ENCODE data around the gene APELA.
"Not testable (repeated sequence)": the region's sequence is repeated elsewhere in the genome, so short reads cannot be mapped to it uniquely, and the experiment has no call there.

Gene APELA

DNA sequence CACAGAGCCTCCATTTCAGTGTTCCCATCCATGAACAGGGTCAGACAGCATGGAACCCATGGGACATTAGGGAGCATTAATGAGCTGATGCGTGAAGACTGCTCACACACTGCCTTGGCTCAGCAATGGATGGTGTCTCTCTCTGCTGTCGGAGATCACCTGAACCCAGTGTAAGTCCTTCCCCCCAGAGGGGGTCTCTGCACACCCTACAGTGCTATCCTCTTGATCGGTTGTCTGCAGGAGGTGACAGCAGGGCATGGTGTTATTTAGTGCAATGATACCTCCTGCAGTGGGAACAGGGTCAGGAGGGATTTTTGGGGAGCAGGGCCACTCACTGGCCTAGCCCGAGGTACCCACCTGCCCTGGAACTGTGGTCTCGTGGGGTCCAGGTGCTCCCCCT is 25.6 kb downstream of the APELA start:
- TF ChIP-seq POLR2A (IDR thresholded peaks at IDR 0.05; ENCODE audit: extremely low read depth, insufficient read length) (no peak), MYC (IDR thresholded peaks at IDR 0.05; ENCODE audit: low read depth, low read length) (no peak)
- TF ChIP-seq, protein P1, sequence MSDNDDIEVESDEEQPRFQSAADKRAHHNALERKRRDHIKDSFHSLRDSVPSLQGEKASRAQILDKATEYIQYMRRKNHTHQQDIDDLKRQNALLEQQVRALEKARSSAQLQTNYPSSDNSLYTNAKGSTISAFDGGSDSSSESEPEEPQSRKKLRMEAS (IDR thresholded peaks at IDR 0.05; ENCODE audit: low read depth, low read length) = no peak
- TF ChIP-seq, protein P2, sequence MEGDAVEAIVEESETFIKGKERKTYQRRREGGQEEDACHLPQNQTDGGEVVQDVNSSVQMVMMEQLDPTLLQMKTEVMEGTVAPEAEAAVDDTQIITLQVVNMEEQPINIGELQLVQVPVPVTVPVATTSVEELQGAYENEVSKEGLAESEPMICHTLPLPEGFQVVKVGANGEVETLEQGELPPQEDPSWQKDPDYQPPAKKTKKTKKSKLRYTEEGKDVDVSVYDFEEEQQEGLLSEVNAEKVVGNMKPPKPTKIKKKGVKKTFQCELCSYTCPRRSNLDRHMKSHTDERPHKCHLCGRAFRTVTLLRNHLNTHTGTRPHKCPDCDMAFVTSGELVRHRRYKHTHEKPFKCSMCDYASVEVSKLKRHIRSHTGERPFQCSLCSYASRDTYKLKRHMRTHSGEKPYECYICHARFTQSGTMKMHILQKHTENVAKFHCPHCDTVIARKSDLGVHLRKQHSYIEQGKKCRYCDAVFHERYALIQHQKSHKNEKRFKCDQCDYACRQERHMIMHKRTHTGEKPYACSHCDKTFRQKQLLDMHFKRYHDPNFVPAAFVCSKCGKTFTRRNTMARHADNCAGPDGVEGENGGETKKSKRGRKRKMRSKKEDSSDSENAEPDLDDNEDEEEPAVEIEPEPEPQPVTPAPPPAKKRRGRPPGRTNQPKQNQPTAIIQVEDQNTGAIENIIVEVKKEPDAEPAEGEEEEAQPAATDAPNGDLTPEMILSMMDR (IDR thresholded peaks at IDR 0.05; ENCODE audit: low read depth, low read length) = no peak

DNA sequence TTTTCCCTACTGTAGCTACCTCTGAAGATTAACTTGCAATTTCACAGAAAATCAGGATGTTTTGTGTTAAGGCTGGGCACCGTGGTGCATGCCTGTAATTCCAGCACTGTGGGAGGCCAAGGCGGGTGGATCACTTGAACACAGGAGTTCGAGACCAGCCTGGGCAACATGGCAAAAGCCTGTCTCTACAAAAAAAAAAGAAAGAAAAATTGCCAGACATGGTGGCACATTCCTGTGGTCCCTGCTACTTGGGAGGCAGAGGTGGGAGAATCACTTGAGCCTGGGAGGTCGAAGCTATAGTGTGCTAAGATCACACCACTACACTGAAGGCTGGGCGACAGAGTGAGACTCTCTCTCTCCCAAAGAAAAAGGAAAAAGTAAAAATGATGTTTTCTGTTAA is 27.4 kb downstream of the APELA start:
- TF ChIP-seq, protein P1 (IDR thresholded peaks at IDR 0.05; ENCODE audit: low read depth, low read length) = no peak
- TF ChIP-seq, protein P2 (IDR thresholded peaks at IDR 0.05; ENCODE audit: low read depth, low read length) = no peak
- TF ChIP-seq POLR2A (IDR thresholded peaks at IDR 0.05; ENCODE audit: extremely low read depth, insufficient read length) (no peak), MYC (IDR thresholded peaks at IDR 0.05; ENCODE audit: low read depth, low read length) (no peak)
- no peak for DNase-seq (ENCODE audit: low read depth)
- H3K4me3 ChIP-seq (ENCODE audit: low read depth, low read length) = no peak overlapping the region

More for the DNA sequence above, 25.6 kb downstream of the APELA start:
- H3K4me3 ChIP-seq (ENCODE audit: low read depth, low read length) = no peak overlapping the region
- no peak for DNase-seq (ENCODE audit: low read depth)

DNA sequence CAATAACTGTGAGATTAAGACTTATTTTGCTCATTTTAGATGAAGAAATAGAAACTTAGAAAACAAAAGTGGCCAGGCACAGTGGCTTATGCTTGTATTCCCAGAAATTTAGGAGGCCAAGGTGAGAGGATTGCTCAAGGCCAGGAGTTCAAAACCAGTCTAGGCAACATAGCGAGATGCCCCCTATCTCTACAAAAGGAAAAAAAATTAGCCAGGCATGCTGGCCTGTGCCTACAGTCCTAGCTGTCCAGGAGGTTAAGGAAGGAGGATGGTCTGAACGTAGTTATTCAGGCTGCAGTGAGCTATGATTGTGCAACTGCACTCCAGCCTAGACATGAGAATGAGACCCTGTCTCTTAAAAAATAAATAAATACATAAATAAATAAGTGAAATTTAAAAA is 28.0 kb downstream of the APELA start:
- DNase-seq (ENCODE audit: low read depth) = peak; percentile 1
- no peak overlapping the region for H3K4me3 ChIP-seq (ENCODE audit: low read depth, low read length)
- no peak for TF ChIP-seq POLR2A (IDR thresholded peaks at IDR 0.05; ENCODE audit: extremely low read depth, insufficient read length)
- TF ChIP-seq, protein P2 (IDR thresholded peaks at IDR 0.05; ENCODE audit: low read depth, low read length) = no peak
- TF ChIP-seq MYC (IDR thresholded peaks at IDR 0.05; ENCODE audit: low read depth, low read length) = no peak
- TF ChIP-seq, protein P1 (IDR thresholded peaks at IDR 0.05; ENCODE audit: low read depth, low read length) = no peak

DNA sequence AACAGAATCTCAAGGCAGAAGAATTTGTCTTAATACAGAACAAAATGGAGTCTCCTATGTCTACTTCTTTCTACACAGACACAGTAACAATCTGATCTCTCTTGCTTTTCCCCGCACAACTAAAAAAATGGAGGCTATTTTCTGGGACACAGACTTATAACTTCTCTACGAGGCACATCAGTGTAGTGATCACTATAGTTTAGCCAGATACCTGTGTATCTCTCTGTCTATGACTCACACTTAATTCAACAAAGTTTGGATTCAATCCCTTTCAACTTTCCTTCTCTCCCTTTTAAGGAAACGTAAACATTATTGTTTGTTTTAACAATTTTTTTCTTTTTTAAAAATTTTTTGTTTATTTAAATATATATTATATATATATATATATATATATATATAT is 29.4 kb downstream of the APELA start:
- H3K4me3 ChIP-seq (ENCODE audit: low read depth, low read length) = no peak overlapping the region
- no peak for DNase-seq (ENCODE audit: low read depth)
- TF ChIP-seq POLR2A (IDR thresholded peaks at IDR 0.05; ENCODE audit: extremely low read depth, insufficient read length) (no peak), MYC (IDR thresholded peaks at IDR 0.05; ENCODE audit: low read depth, low read length) (no peak)
- TF ChIP-seq, protein P1 (IDR thresholded peaks at IDR 0.05; ENCODE audit: low read depth, low read length) = no peak
- TF ChIP-seq, protein P2 (IDR thresholded peaks at IDR 0.05; ENCODE audit: low read depth, low read length) = no peak

DNA sequence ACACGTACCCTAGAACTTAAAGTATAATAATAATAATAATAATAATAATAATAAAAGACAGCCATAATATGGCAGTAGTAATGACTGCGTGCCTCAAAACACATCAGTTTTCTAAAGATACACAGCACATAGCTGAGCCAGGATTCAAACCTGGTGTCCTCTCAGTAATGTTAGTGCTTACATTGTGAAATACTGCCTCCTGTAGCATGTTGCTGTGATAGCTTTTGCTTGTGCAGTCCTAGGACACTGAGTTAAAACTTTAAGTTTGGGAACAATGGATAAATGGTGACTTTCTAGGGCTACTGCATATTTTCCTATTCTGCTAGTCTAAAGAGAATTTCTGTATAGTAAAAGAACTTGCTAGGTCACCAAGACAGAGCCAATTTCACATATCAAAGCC is 36.5 kb downstream of the APELA start:
- not testable (repeated sequence) for H3K4me3 ChIP-seq (ENCODE audit: low read depth, low read length); DNase-seq (ENCODE audit: low read depth)

DNA sequence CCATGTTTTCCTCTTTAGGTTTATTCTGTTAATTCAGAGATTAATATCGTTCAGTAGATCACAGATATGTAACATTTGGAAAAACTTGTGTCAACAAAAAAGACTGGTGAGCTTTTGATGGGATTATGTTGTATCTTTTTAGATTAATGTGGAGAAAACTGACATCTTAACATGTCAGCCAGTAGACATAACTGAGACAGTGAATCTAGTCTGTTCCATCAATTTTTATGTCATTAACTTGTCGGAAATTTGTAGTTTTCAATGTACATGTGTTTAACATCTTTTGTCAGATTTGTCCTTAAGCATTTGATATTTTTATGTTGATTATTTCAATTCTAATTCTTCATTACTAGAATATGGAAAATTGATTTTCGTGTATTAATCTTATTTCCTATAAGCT is 42.0 kb downstream of the APELA start:
- no peak for TF ChIP-seq POLR2A (IDR thresholded peaks at IDR 0.05; ENCODE audit: extremely low read depth, insufficient read length)
- TF ChIP-seq MYC (IDR thresholded peaks at IDR 0.05; ENCODE audit: low read depth, low read length) = no peak
- TF ChIP-seq, protein P1 (IDR thresholded peaks at IDR 0.05; ENCODE audit: low read depth, low read length) = no peak
- TF ChIP-seq, protein P2 (IDR thresholded peaks at IDR 0.05; ENCODE audit: low read depth, low read length) = no peak
- no peak overlapping the region for H3K4me3 ChIP-seq (ENCODE audit: low read depth, low read length)
- no peak for DNase-seq (ENCODE audit: low read depth)
